MCF 10A (cell line): ENCODE data around the gene DMRTB1. TPM values are rescaled to one million over a fixed set of nuclear protein-coding genes. Genes with fewer than 3 reads are reported as not detected.
A peak's percentile ranks its signal among the peaks of the same experiment; 100 is the strongest.

Experiments used
- BruUV-seq: library from RNA; stranded (reverse); fragments of 400-500 nt; replicated peaks from 2 replicates; lab custom pipeline; 2021; lab: Mats Ljungman, UMichigan
- CTCF ChIA-PET: fragments of 300-600 bp; sonication (Branson Sonifier 250); formaldehyde crosslinking; extraction: SDS; loops from one replicate; lab custom pipeline; 2021; ENCODE audit warnings: antibody characterized with exemption, inconsistent platforms; lab: Yijun Ruan, JAX
- POLR2A ChIA-PET: fragments of 300-600, 350-650 bp; sonication (Branson Sonifier 250); formaldehyde crosslinking; extraction: SDS; loops from one replicate; lab custom pipeline; 2020; ENCODE audit warnings: antibody characterized with exemption, inconsistent platforms; lab: Yijun Ruan, JAX
- DNase-seq: peaks from one replicate; pipeline ENCODE4 v3.0.0-alpha.2; 2018; ENCODE audit not compliant: unreplicated experiment
- H3K27ac Mint-ChIP-seq: one replicate; pipeline ENCODE4 v1.8.0; 2022; ENCODE audit warnings: mild to moderate bottlenecking, low read depth, mixed read lengths; ENCODE audit not compliant: unreplicated experiment
- H3K27me3 Mint-ChIP-seq: one replicate; pipeline ENCODE4 v1.8.0; 2022; ENCODE audit warnings: mixed read lengths; ENCODE audit not compliant: insufficient read depth, unreplicated experiment
- H3K36me3 Mint-ChIP-seq: one replicate; pipeline ENCODE4 v1.8.0; 2022; ENCODE audit warnings: mild to moderate bottlenecking, moderate library complexity, mixed read lengths; ENCODE audit not compliant: insufficient read depth, unreplicated experiment
- H3K4me1 Mint-ChIP-seq: one replicate; pipeline ENCODE4 v1.8.0; 2022; ENCODE audit warnings: mixed read lengths; ENCODE audit not compliant: insufficient read depth, unreplicated experiment
- H3K4me3 Mint-ChIP-seq: one replicate; pipeline ENCODE4 v1.8.0; 2022; ENCODE audit warnings: mild to moderate bottlenecking, moderate library complexity, mixed read lengths; ENCODE audit not compliant: unreplicated experiment
- H3K9me3 Mint-ChIP-seq: one replicate; pipeline ENCODE4 v1.8.0; 2022; ENCODE audit warnings: mixed read lengths; ENCODE audit not compliant: unreplicated experiment
- intact Hi-C: fragments of 100-400 bp; cut with micrococcal nuclease; formaldehyde crosslinking; loops from 2 replicates; pipeline ENCODE4 v1.14.1; 2022
- total RNA-seq: library from RNA; stranded (reverse); gene quantifications from 2 replicates; pipeline ENCODE4 v1.2.3, GENCODE V29; 2022
- TF ChIP-seq, protein P1 (sequence below): fragments of 200-600 bp; IDR thresholded peaks from one replicate; pipeline ENCODE4 v1.8.0; 2022; ENCODE audit warnings: antibody characterized with exemption, mild to moderate bottlenecking; ENCODE audit not compliant: unreplicated experiment

DMRTB1 gene
- total RNA-seq, 1 experiment from 2014 or later, result not detected

GRCh38 chr1:53508991-53509666 is 49.9 kb downstream of the DMRTB1 start:
- POLR2A ChIA-PET, result no interaction called here
- peaks cover 14% of the 10 kb centered on the region for H3K4me1 Mint-ChIP-seq

GRCh38 chr1:53509775-53510174 is 50.6 kb downstream of the DMRTB1 start:
- ChIA-PET CTCF (interaction anchor here (0.9 to 1.1 kb wide), 2 partner anchors 24 to 246 kb away, joined by 3 read pairs; no protein-coding TSS in a partner anchor), POLR2A (no interaction called here)
- Mint-ChIP-seq H3K4me3 (no peak overlapping the region), H3K9me3 (no peaks in the 10 kb centered on the region), H3K27me3 (no peaks in the 10 kb centered on the region), H3K4me1 (peaks cover 14% of the 10 kb centered on the region), H3K36me3 (no peaks in the 10 kb centered on the region), H3K27ac (no peak overlapping the region)
- DNase-seq, result no peak
- no TSS peak for BruUV-seq
- intact Hi-C loops, result no loop called here
- TF ChIP-seq, protein P1, sequence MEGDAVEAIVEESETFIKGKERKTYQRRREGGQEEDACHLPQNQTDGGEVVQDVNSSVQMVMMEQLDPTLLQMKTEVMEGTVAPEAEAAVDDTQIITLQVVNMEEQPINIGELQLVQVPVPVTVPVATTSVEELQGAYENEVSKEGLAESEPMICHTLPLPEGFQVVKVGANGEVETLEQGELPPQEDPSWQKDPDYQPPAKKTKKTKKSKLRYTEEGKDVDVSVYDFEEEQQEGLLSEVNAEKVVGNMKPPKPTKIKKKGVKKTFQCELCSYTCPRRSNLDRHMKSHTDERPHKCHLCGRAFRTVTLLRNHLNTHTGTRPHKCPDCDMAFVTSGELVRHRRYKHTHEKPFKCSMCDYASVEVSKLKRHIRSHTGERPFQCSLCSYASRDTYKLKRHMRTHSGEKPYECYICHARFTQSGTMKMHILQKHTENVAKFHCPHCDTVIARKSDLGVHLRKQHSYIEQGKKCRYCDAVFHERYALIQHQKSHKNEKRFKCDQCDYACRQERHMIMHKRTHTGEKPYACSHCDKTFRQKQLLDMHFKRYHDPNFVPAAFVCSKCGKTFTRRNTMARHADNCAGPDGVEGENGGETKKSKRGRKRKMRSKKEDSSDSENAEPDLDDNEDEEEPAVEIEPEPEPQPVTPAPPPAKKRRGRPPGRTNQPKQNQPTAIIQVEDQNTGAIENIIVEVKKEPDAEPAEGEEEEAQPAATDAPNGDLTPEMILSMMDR, result no peak

More at GRCh38 chr1:53508991-53509666, 49.9 kb downstream of the DMRTB1 start:
- DNase-seq, result peak; percentile 23
- no TSS peak for BruUV-seq
- Mint-ChIP-seq H3K27me3 (peaks cover 2% of the 10 kb centered on the region), H3K36me3 (no peaks in the 10 kb centered on the region), H3K9me3 (no peaks in the 10 kb centered on the region), H3K27ac (no peak overlapping the region), H3K4me3 (no peak overlapping the region)
- CTCF ChIA-PET, result interaction anchor here (0.9 to 1.1 kb wide), 2 partner anchors 23 to 247 kb away, joined by 3 read pairs; no protein-coding TSS in a partner anchor
- intact Hi-C loops, result no loop called here
- TF ChIP-seq, protein P1, result no peak

DNA sequence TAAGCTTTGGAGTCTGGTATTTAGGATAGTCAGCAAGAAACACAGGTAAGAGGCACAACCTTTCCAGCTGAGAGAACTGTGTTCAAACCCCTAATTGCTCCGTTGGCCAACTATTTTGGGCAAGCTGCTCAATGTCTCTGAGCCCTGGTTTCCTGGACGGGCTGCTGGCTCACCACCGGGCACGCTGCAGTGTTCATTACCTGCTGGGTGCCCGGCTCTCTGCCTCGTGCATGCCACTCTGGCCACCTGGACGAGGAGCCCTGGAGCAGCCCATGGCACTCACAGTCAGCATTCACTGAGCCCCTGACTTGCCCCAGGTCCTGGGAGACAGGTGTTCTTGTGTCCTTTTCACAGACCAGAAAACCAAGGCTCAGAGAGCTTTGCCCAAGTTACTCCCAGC is 51.0 kb downstream of the DMRTB1 start:
- TF ChIP-seq, protein P1, result no peak
- POLR2A ChIA-PET, result no interaction called here
- Mint-ChIP-seq H3K36me3 (no peaks in the 10 kb centered on the region), H3K27ac (no peak overlapping the region), H3K4me3 (no peak overlapping the region), H3K9me3 (no peaks in the 10 kb centered on the region), H3K27me3 (no peaks in the 10 kb centered on the region), H3K4me1 (peaks cover 14% of the 10 kb centered on the region)
- intact Hi-C loops, result no loop called here
- no peak for DNase-seq
- CTCF ChIA-PET, result interaction anchor here (0.9 kb wide), 1 partner anchor 246 kb away, joined by 3 read pairs; no protein-coding TSS in a partner anchor
- BruUV-seq, result no TSS peak

DNA sequence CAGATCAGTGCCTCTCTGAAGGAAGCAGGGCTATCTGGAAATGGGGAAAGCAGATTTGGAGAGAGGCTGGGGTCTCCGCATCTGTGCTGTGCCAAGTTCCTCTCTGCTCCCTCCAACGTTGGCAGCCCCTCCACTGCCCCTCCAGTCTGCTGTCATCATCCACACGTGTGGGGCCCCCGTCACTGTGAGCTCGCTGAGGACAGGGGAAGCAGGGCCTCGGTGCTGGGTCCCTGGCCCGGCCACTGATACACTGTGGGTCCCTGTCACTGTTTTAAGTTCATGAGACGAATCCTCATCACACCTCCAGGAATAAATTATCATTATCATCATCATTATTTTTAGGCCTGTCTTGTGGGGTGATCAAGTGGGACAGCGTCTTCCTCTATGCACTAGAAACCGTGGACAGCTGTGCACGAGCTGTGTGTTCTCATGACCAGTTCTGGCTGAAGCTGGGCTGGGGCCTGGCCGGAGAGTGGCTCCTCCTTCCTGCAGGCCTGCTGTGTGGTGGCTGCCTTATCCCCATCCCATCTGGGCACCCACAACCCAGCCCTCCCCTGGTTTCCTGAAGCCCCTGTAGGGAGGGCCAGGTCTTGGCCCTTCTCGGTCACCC is 52.2 kb downstream of the DMRTB1 start:
- Mint-ChIP-seq H3K27ac (no peak overlapping the region), H3K27me3 (no peaks in the 10 kb centered on the region), H3K9me3 (no peaks in the 10 kb centered on the region), H3K36me3 (no peaks in the 10 kb centered on the region), H3K4me1 (peaks cover 14% of the 10 kb centered on the region), H3K4me3 (no peak overlapping the region)
- CTCF ChIA-PET, result interaction anchor here (0.6 to 0.8 kb wide), 3 partner anchors 66 to 232 kb away, joined by 3 read pairs; no protein-coding TSS in a partner anchor
- DNase-seq, result no peak
- no TSS peak for BruUV-seq
- TF ChIP-seq, protein P1, result no peak
- POLR2A ChIA-PET, result no interaction called here
- intact Hi-C loops, result no loop called here
